ENCODE data around the gene WIPF3. TPM values are rescaled to one million over a fixed set of nuclear protein-coding genes. Genes with fewer than 3 reads are reported as not detected.
A peak's percentile ranks its signal among the peaks of the same experiment; 100 is the strongest.
"Not testable (repeated sequence)": the region's sequence is repeated elsewhere in the genome, so short reads cannot be mapped to it uniquely, and the experiment has no call there.

Gene WIPF3
- total and polyA plus RNA-seq, 8 donors: 0.50 to 1.7 (median 1.0) TPM; not detected in 1

DNA sequence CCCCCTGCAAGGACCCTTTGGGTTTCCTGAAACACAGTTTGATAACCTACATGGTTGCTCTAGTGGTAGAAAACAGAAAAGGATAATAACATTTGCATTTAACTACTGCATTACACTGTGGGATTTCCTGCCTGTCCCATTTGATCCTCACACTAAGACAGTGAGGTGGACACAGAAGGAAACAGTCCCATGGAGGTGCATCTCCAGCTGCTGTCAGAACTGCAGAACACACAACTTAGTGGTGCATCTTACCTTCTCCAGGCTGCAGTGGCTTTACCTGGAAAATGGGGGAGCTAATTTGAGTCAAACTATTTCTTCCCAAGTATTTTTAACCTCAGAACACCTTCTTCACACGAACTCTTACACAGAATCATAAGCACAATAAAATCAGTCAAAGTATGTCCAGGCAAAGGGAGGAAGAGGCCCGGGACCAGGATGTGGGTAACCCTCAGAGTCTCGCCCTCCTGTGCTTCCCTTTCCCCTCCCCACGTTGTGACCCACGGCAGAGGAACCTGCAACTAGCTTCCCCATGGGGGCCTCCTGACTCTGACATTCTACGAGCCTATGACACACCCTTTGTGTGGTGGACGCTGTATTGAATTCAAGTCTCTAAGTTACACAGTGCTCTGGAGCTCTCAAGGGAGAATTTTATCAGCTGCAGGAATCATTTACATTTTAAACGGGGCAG lies 149.6 kb downstream of the WIPF3 start:
- Histone ChIP-seq H3K4me1 (peaks cover 0 to 9% of the 10 kb centered on the region in 2 donors), H3K9me3 (no peaks in the 10 kb centered on the region), H3K27ac (no peak overlapping the region), H3K4me3 (no peak overlapping the region), H3K36me3 (peaks cover 0 to 15% of the 10 kb centered on the region in 2 donors), H3K27me3 (no peaks in the 10 kb centered on the region)
- peak in 1 of 4 donors; percentile 40 for DNase-seq
- intact Hi-C loops (cut with DNase I): no loop called here
- ATAC-seq: peak; percentile 58
- no peak for TF ChIP-seq CTCF (IDR thresholded peaks at IDR 0.05)

DNA sequence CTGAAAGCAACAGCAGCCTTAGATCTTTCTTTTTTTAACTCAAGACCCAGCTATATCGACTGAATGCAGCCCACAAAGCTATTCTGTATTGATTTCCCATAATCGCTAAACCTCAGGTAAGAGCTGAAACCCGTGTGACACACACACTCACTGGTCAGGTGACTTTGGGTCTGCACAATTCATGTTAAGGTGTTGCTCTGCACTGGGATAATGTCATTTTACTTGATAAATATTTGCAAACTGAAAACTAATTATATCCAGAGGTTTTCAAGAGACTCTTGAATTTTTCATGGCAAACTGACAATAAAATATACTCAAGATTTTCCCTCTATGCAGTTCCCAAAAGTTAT lies 150.2 kb downstream of the WIPF3 start:
- intact Hi-C loops (cut with DNase I): no loop called here
- Histone ChIP-seq H3K36me3 (peaks cover 0 to 10% of the 10 kb centered on the region in 2 donors), H3K9me3 (no peaks in the 10 kb centered on the region), H3K27me3 (no peaks in the 10 kb centered on the region), H3K4me1 (peaks cover 0 to 9% of the 10 kb centered on the region in 2 donors), H3K4me3 (no peak overlapping the region), H3K27ac (no peak overlapping the region)
- peak; percentile 51 for ATAC-seq
- DNase-seq: no peak
- no peak for TF ChIP-seq CTCF (IDR thresholded peaks at IDR 0.05)

DNA sequence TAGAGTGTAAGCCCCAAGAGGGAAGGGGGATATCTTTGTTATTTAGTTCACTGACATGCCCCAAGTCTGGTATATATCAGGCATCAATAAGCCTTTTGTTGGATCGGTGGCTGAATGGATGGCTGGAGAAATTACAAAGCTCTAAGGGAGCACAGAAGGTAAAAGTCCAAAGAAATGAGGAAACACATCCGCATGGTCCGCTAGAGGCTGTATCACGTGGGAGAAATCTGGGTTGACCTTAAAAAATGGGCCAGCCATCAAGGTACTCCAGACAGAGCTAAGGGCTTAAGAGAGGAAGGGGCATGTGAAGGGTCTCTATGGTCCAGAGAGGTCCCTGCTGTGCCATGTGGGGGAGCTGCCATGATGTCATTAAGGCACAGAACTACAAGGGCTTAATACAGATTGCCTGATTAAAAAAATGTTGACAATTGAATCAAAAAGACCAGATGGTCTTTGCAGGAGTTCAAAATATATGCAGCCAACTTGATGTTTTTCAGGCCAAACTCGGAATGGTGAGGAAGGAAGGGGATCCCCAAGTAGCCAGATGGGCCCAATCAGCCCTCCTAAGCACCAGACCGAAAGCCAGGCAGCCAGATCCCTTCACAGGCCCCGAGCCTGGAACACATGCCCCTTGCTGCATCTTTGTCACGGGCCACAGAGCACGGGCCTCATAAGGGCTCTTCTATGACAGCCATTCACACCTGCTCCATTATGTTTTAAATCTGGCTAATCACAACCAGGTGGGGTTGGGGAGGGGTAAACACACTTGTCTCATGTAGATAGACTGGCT lies 151.4 kb downstream of the WIPF3 start:
- no peak for TF ChIP-seq CTCF (IDR thresholded peaks at IDR 0.05)
- intact Hi-C loops (cut with DNase I): no loop called here
- Histone ChIP-seq H3K36me3 (no peaks in the 10 kb centered on the region), H3K9me3 (no peaks in the 10 kb centered on the region), H3K4me1 (peaks cover 0 to 9% of the 10 kb centered on the region in 2 donors), H3K27ac (no peak overlapping the region), H3K4me3 (no peak overlapping the region), H3K27me3 (no peaks in the 10 kb centered on the region)
- DNase-seq (no peak), ATAC-seq (no peak)

- H3K36me3 ChIP-seq: no peaks in the 10 kb centered on the region
- H3K27ac ChIP-seq: no peak overlapping the region
- ATAC-seq (no peak), DNase-seq (no peak)
- H3K27me3 ChIP-seq: no peaks in the 10 kb centered on the region
- no peaks in the 10 kb centered on the region for H3K9me3 ChIP-seq
- peaks cover 0 to 9% of the 10 kb centered on the region in 2 donors for H3K4me1 ChIP-seq
- intact Hi-C loops (cut with DNase I): no loop called here
- TF ChIP-seq CTCF (IDR thresholded peaks at IDR 0.05): no peak
- H3K4me3 ChIP-seq: no peak overlapping the region
These were observed 152.5 kb downstream of the WIPF3 start for GRCh38 chr7:29958667-29959358.

- ATAC-seq; H3K27ac ChIP-seq; H3K27me3 ChIP-seq; H3K4me3 ChIP-seq; H3K9me3 ChIP-seq; H3K4me1 ChIP-seq; DNase-seq; intact Hi-C loops (cut with DNase I); H3K36me3 ChIP-seq: not testable (repeated sequence)
These were observed 155.3 kb downstream of the WIPF3 start for GRCh38 chr7:29961611-29962010.
